ENCODE data around the gene KLK12. TPM values are rescaled to one million over a fixed set of nuclear protein-coding genes. Genes with fewer than 3 reads are reported as not detected.

KLK12 gene
- total and polyA plus RNA-seq, 9 of the 15 experiments (the other 6 are each of a cell fraction or from before 2014, with no cell fraction given): not detected

DNA sequence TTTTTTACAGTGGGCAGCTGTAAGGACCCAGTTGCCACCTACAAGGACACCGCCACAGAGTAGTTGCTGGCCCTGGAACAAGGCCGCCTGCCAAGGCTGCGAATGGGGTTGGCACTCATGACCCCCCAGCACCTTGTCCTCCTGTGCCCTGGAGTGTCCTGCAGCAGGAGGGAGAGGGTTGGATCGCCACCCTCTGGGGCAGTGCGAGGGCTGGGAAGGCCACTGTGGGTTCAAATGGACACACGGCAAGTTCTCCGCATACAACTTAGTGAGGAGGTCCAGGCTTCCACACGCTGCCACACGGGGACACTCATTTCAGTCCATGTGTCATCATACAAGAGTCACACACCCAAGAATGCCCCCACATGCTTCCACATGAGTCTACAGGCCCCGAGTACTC lies 34.4 kb downstream of the KLK12 start:
- H3K36me3 ChIP-seq (ENCODE audit: control insufficient read depth, insufficient read depth, low read length): no peaks in the 10 kb centered on the region
- H3K9me3 ChIP-seq (replicated peaks; ENCODE audit: control insufficient read depth, insufficient read depth, low read depth, low read length): no peaks in the 10 kb centered on the region
- 51% methylated on average over 10 of the region's 10 CpGs for WGBS (ENCODE audit: insufficient coverage, low coverage, missing lambda C conversion rate)
- no peak for FAIRE-seq
- H3K79me2 ChIP-seq (ENCODE audit: control insufficient read depth, insufficient read depth, low read length): no peaks in the 10 kb centered on the region
- H3K9ac ChIP-seq (ENCODE audit: insufficient read depth in 1 of 2, low read depth in 2 of 2, low read length in 2 of 2): peak overlapping the region in 1 of 2 experiments; percentile 53; a peak in 1 of 4 replicates
- ChIA-PET CTCF (ENCODE audit: low intra/inter-chr PET ratio) (no interaction called here), POLR2A (interaction anchor here (1.1 kb wide), 1 partner anchor 13 kb away, joined by 3 read pairs; no protein-coding TSS in a partner anchor)
- H3K4me3 ChIP-seq: no peak overlapping the region
- H3K27me3 ChIP-seq (ENCODE audit: control insufficient read depth in 2 of 2, insufficient read depth in 2 of 2, low read length in 2 of 2): peaks cover 0 to 15% of the 10 kb centered on the region in 2 experiments; a peak in 3 of 5 replicates
- no peaks in the 10 kb centered on the region for H4K20me1 ChIP-seq (replicated peaks; ENCODE audit: control insufficient read depth, insufficient read depth, low read length)
- DNase-seq (ENCODE audit: extremely low read depth in 1 of 4, low spot score in 3 of 4): no peak
- no peak overlapping the region for H3K27ac ChIP-seq (ENCODE audit: extremely low read depth, low read depth, low read length)
- in situ Hi-C loops (cut with MboI): no loop called here
- peak overlapping the region; percentile 97 for H2AFZ ChIP-seq (ENCODE audit: low read depth, low read length)
- no TSS peak for BruUV-seq (replicated peaks)
- peak overlapping the region; percentile 29 for H3K4me2 ChIP-seq (ENCODE audit: insufficient read depth, low read length)
- H3K4me1 ChIP-seq (replicated peaks in 1 of 2; ENCODE audit: control insufficient read depth in 2 of 2, insufficient read depth in 2 of 2, low read length in 2 of 2): peaks cover 19 to 32% of the 10 kb centered on the region in 2 experiments; a peak in 4 of 5 replicates
- ATAC-seq: no peak
- no peaks in the 10 kb centered on the region for H3K9me1 ChIP-seq (ENCODE audit: control insufficient read depth, insufficient read depth, low read length)
- intact Hi-C loops (cut with micrococcal nuclease): no loop called here
- TF ChIP-seq ESRRB (CRISPR knock-in tag; IDR thresholded peaks at IDR 0.05; ENCODE audit: borderline replicate concordance) (no peak), MNT (conservative IDR thresholded peaks at IDR 0.05) (no peak), SNAPC5 (CRISPR knock-in tag; IDR thresholded peaks at IDR 0.05) (no peak), LCOR (CRISPR knock-in tag; IDR thresholded peaks at IDR 0.05) (no peak), ELK3 (CRISPR knock-in tag; IDR thresholded peaks at IDR 0.05) (no peak), SIN3B (IDR thresholded peaks at IDR 0.05; ENCODE audit: low read depth) (no peak)
- TF ChIP-seq, protein P1, sequence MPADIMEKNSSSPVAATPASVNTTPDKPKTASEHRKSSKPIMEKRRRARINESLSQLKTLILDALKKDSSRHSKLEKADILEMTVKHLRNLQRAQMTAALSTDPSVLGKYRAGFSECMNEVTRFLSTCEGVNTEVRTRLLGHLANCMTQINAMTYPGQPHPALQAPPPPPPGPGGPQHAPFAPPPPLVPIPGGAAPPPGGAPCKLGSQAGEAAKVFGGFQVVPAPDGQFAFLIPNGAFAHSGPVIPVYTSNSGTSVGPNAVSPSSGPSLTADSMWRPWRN (IDR thresholded peaks at IDR 0.05; ENCODE audit: low read depth): no peak
- TF ChIP-seq, protein P2, sequence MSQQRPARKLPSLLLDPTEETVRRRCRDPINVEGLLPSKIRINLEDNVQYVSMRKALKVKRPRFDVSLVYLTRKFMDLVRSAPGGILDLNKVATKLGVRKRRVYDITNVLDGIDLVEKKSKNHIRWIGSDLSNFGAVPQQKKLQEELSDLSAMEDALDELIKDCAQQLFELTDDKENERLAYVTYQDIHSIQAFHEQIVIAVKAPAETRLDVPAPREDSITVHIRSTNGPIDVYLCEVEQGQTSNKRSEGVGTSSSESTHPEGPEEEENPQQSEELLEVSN (IDR thresholded peaks at IDR 0.05; ENCODE audit: borderline replicate concordance in 1 of 2, extremely low read depth in 1 of 2, insufficient read depth in 1 of 2, insufficient read length in 1 of 2, low read depth in 1 of 2, low read length in 1 of 2, poor library complexity in 1 of 2, severe bottlenecking in 1 of 2): no peak
- TF ChIP-seq, protein P3, sequence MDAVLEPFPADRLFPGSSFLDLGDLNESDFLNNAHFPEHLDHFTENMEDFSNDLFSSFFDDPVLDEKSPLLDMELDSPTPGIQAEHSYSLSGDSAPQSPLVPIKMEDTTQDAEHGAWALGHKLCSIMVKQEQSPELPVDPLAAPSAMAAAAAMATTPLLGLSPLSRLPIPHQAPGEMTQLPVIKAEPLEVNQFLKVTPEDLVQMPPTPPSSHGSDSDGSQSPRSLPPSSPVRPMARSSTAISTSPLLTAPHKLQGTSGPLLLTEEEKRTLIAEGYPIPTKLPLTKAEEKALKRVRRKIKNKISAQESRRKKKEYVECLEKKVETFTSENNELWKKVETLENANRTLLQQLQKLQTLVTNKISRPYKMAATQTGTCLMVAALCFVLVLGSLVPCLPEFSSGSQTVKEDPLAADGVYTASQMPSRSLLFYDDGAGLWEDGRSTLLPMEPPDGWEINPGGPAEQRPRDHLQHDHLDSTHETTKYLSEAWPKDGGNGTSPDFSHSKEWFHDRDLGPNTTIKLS (IDR thresholded peaks at IDR 0.05; ENCODE audit: borderline replicate concordance, low read depth): no peak

Data from K562 (cell line).